ENCODE measurements around the gene HSF2BP.
"Not testable (repeated sequence)": the region's sequence is repeated elsewhere in the genome, so short reads cannot be mapped to it uniquely, and the experiment has no call there.

Gene HSF2BP

GRCh38 chr21:43596616-43597015 lies 62.7 kb downstream of the HSF2BP start:
- no peak for DNase-seq

GRCh38 chr21:43595769-43596168 lies 63.5 kb downstream of the HSF2BP start:
- not testable (repeated sequence) for DNase-seq

GRCh38 chr21:43593078-43593477 lies 66.2 kb downstream of the HSF2BP start:
- no peak for DNase-seq

GRCh38 chr21:43591571-43591970 lies 67.7 kb downstream of the HSF2BP start:
- DNase-seq, result peak; percentile 74

- DNase-seq, result peak; percentile 68
Measured at GRCh38 chr21:43590194-43590593, 69.1 kb downstream of the HSF2BP start.

- DNase-seq, result no peak
Measured at GRCh38 chr21:43588957-43589356, 70.3 kb downstream of the HSF2BP start.

GRCh38 chr21:43585924-43586413 lies 73.3 kb downstream of the HSF2BP start:
- DNase-seq, result peak; percentile 99

GRCh38 chr21:43585514-43585913 lies 73.8 kb downstream of the HSF2BP start:
- no peak for DNase-seq

- DNase-seq, result no peak
Measured at GRCh38 chr21:43581453-43581852, 77.8 kb downstream of the HSF2BP start.

GRCh38 chr21:43578677-43579303 lies 80.5 kb downstream of the HSF2BP start:
- no peak for DNase-seq

- no peak for DNase-seq
Measured at GRCh38 chr21:43575473-43575844, 83.8 kb downstream of the HSF2BP start.

GRCh38 chr21:43574741-43575472 lies 84.4 kb downstream of the HSF2BP start:
- DNase-seq, result no peak

- no peak for DNase-seq
Measured at GRCh38 chr21:43573921-43574320, 85.4 kb downstream of the HSF2BP start.

GRCh38 chr21:43572446-43572845 lies 86.8 kb downstream of the HSF2BP start:
- no peak for DNase-seq

GRCh38 chr21:43571976-43572375 lies 87.3 kb downstream of the HSF2BP start:
- no peak for DNase-seq

GRCh38 chr21:43570195-43570594 lies 89.1 kb downstream of the HSF2BP start:
- DNase-seq, result not testable (repeated sequence)

- not testable (repeated sequence) for DNase-seq
Measured at GRCh38 chr21:43562451-43562850, 96.8 kb downstream of the HSF2BP start.

- DNase-seq, result not testable (repeated sequence)
Measured at GRCh38 chr21:43540561-43540960, 118.7 kb downstream of the HSF2BP start.

- not testable (repeated sequence) for DNase-seq
Measured at GRCh38 chr21:43522495-43523131, 136.7 kb downstream of the HSF2BP start.

- DNase-seq, result not testable (repeated sequence)
Measured at GRCh38 chr21:43517701-43518100, 141.6 kb downstream of the HSF2BP start.

GRCh38 chr21:43516860-43517627 lies 142.2 kb downstream of the HSF2BP start:
- not testable (repeated sequence) for DNase-seq

GRCh38 chr21:43516295-43516847 lies 142.9 kb downstream of the HSF2BP start:
- not testable (repeated sequence) for DNase-seq

- DNase-seq, result not testable (repeated sequence)
Measured at GRCh38 chr21:43514834-43515233, 144.5 kb downstream of the HSF2BP start.

Measured in HCEC 1CT (cell line).